NK-92 treated with Interleukin-12 subunit alpha and Interleukin-12 subunit beta, amount 100 ng/mL, for 24 hours (cell line): ENCODE measurements around the gene CLCNKA.
"Not testable (repeated sequence)": the region's sequence is repeated elsewhere in the genome, so short reads cannot be mapped to it uniquely, and the experiment has no call there.

ENCODE experiments used
- DNase-seq: peaks from one replicate; lab custom pipeline; 2025; lab: John Stamatoyannopoulos, UW

The CLCNKA gene

GRCh38 chr1:16021681-16022080 is at the start of gene CLCNKA:
Gene CLCNKA, plus strand, starts transcription at chr1:16022036. Its CDS starts 584 bp downstream, at chr1:16022620.
- no peak for DNase-seq

DNA sequence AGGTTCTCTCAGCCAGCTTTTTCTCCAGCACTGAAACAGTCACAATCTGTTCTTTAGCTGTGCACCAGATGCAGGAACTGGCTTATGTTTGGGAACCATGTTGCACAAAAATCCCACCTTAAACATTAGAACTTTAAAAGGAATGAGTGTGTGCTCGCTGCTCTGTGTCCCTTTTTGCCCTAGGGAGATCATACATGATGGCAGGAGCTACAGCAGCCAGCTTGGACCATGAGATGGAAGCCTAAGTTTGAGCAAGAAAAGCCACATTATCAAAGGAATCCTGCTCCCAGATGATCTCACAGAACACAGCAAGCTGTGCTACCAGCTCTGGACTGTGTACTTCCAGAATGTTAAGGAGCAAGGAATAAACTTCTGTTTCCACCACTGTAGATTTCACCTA is 49.4 kb upstream of the CLCNKA start:
- DNase-seq: no peak

GRCh38 chr1:15973772-15974171 is 48.1 kb upstream of the CLCNKA start:
- no peak for DNase-seq

GRCh38 chr1:15974855-15975254 is 47.0 kb upstream of the CLCNKA start:
- DNase-seq: no peak

DNA sequence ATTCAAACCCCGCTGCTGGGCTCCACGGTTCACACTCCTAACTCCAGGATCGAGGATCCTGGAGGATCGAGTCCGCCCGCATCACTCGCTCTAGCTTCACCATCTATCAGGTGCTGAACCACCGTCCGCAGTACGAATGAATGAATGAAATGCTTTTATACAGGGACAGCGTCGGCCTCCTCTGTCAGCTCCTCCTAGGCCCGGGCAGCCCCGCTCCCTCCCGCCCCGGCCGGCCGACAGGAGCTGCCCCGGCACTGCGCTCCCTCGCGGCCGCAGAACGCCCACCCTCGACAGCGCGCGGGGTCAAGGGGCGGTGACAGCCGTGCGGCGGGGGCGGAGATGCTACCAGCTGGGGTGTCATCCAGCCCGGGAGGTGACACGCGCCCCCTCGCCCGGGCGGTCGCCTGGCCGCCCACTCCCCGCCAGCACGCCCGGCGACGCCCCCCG is 46.5 kb upstream of the CLCNKA start:
- DNase-seq: peak; percentile 67

DNA sequence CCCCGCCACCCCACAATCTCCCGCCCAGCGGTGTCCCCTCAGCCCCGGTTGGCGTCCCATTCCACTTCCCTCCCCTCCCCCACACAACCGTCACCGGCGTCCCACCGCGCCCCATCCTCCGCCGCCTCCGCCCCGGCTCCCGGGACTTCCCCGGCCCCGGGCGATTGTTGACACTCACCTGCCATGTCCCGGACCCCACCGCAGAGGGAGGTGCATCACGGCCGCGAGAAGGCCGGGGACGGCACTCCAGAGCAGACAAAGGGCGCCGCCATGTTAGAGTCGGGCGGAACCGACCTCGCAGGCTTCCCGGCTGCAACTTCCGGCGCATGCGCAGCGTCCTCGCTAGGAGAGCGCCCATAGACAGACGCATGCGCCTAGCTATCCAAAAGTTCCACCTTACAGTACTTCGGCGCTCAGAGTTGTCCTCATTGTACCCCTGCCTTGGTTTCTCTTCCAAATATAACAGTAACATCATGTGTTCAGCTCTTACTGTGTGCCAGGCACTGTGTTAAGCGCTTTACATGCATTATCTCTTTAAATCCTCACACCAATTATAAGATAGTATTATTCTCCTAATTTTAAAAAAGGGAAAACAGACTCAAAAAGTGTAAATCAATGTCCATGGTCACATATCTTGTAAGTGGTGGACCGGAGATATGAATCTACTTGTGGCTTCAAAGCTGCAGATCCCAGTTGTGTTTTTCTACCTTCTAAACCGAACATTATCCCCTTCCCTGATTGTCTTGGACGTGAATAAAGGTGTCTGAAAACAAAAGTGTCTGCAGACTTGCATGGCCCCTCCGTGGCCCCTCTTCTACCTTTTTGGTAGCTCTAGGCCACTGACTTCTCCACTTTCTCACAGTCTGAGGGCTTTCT is 45.8 kb upstream of the CLCNKA start, which contains the start of gene ZBTB17:
Gene ZBTB17 (minus strand): TSS at position 297 of the 876 bp plus-strand sequence. CDS start 27,606 bp downstream, outside the sequence.
- DNase-seq: peak; percentile 88

- DNase-seq: not testable (repeated sequence)
Observed at GRCh38 chr1:15977947-15978346, 43.9 kb upstream of the CLCNKA start.

DNA sequence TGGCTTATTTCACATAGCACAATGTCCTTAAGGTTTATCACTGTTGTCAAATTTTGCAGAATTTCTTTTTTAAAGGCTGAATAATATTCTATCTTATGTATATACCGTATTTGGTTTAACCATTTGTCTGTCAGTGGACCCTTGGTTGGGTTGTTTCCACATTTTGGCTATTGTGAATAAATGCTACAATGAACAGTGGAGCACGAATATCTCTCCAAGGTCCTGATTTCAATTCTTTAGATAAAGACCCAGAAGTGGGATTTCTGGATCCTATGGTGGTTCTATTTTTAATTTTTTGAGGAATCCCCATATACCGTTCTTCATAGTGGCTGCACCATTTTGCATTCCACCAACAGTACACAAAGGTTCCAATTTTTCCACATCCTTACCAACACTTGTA is 40.2 kb upstream of the CLCNKA start:
- DNase-seq: no peak

DNA sequence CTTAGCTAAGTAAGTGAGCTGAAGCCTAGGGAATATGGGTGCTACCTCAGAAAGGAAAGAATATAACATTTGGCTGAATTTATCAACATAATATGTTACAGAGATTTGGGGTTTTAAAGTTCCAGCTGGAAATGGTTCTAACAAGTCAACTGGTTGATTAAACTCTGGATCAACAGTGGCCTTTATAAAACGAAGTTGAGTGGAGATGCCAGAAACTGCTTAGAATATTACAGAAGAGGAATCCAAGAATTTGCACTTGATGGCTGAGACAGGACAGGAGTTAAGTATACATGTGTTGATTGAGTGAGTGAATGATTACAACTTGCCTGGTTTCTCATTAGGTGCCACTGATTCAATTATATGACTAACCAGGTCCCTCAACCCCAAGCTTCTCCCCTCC is 38.6 kb upstream of the CLCNKA start:
- DNase-seq: no peak

DNA sequence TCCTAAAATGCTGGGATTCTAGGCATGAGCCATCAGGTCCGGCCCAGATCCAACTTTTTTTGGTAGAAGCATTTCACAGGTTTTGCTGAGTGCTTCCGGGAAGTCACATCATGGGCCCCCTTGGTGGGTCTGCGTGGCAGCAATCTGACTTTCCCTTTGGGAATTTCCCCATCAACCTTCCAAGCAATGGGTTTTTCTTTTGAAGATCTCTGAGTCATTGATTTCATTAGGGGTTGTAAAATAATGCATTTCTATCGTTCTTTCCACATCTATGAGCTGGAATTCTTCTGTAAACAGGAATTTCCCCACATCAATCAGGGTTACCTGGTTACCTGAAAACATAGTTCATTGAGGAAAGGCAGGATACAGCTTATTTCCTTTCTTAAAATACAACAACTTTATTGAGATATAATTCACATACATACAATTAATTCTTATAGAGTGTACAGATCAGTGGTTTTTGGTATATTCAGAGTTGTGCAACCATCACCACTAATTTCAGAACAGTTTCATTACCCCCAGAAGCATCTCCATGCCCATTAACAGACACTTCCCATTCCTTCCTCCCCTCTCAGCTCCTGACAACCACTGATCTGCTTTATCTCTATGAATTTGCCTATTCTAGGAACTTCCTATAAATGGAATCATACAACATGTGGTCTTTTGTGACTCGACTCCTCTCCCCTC is 36.1 kb upstream of the CLCNKA start:
- DNase-seq: no peak

DNA sequence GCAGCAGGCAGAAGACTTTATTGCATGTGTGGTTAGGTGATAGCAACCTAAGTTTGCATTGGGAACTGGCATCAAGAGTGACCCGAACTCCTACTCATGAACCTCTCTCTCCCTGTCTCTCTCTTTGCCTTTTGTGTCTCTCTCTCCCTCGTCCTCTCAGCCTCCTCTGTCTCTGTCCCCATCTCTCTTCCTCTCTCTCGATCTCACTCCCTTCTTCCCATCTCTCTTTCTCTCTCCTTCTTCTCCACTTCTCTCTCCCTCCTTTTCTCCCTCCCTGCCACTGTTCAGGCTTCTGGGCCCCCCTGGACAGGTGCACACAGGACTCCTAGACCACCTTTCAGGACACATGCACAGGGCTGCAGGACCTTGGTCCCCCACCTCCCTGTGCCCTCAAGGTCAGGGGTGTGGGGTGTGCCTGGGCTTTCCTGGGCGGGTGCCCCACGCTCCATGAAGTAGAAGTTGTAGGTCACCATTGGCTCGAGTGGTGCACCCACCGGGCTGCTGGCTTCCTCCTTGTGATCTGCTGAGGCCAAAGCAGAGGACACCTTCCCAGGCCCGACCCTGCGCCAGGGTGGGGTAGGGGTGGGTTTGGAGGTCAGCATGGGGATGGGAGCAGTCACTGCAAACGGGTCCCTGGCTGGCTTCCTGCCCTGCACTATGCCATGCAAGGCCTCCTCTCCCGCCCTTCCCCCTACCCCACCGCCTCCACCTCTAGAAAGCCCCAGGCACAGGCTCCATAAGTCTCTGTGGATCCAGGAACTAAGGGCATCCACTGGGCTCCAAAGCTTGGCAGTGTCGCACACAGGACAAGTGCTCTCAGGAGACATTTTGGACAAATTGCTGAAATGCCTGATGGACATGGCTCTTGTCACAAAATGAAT is 32.7 kb upstream of the CLCNKA start:
- no peak for DNase-seq

- DNase-seq: no peak
Observed at GRCh38 chr1:15989776-15990175, 32.1 kb upstream of the CLCNKA start.

GRCh38 chr1:15991427-15992186 is 30.2 kb upstream of the CLCNKA start:
- DNase-seq: no peak

GRCh38 chr1:15992187-15992553 is 29.7 kb upstream of the CLCNKA start:
- no peak for DNase-seq

GRCh38 chr1:15992582-15993500 is 29.0 kb upstream of the CLCNKA start:
- DNase-seq: no peak

- no peak for DNase-seq
Observed at GRCh38 chr1:15993666-15994065, 28.2 kb upstream of the CLCNKA start.

- no peak for DNase-seq
Observed at GRCh38 chr1:15994081-15994480, 27.8 kb upstream of the CLCNKA start.

DNA sequence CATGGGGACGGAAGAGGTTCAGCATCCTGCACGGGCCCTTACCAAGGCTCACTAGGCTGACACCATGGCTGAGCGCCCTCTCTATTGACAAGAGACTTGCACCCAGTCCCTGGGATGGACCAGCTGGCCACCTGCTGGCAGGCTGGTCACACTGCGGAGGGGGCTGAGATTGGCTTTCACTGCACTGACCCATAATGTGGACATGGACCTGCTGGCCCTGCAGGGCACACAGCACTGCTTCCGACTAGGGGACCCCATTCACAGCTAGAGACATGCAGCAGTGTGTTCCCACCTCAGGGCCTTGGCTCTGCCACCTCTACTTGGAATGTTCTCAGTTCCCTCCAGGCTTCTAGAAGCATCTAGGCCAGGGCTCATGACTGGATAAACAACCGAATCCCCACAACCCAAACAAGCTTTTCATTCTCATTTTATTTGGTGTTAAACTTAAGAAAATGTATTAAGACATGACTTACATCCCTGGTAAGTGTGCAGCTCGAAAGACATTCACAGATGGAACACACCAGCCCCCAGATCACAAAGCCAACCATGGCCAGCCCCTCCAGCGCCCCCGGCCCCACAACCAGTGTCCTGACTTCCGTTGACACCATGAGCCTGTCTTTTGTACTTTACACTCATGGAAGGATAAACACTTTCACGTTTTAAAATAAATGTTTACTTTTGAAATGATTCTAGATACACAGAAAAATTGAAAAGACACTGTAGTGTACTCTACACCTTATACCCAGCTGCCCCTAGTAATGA is 27.1 kb upstream of the CLCNKA start:
- no peak for DNase-seq

DNA sequence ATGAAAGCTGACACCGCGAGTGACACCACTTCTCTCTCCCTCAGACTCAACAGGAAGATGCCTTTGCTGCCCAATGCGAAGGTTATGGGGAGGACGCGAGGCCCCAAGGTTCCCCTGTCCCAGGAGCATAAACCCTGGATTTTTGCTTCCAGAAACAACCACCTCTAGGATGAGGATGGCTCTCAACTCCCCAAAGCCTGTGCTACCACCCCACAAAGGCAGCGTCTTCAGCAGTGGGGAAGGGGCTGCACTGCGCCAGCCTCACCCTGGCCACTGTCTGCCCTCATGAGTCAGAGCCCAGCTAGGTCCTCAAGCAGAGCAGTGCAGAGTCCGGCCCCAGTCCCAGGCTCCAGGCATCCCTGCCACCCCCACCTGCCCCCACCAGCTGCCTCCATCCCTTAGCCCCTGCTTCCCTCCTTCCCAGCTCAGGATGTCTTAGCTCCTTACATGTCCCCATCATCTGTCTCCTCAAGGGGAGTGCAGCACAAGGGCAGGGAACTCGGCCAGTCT is 24.7 kb upstream of the CLCNKA start:
- no peak for DNase-seq
